WTC11 (cell line): ENCODE measurements around the gene BBS5. TPM values are rescaled to one million over a fixed set of nuclear protein-coding genes. Genes with fewer than 3 reads are reported as not detected.

Experiments used
- ATAC-seq: fragments of 200-7000 bp; cut with Tn5 transposase; 2 replicates; pipeline ENCODE4 v1.10.0; 2021; ENCODE audit warnings: mild to moderate bottlenecking, moderate library complexity
- CTCF ChIA-PET: fragments of 300-600 bp; sonication (Branson Sonifier 250); formaldehyde crosslinking; loops from one replicate; lab custom pipeline; 2021; ENCODE audit warnings: antibody characterized with exemption; lab: Charles Lee
- POLR2A ChIA-PET: fragments of 350-600 bp; sonication (Branson Sonifier 250); formaldehyde crosslinking; loops from one replicate; lab custom pipeline; 2021; ENCODE audit warnings: antibody characterized with exemption; lab: Charles Lee
- DNase-seq: peaks from one replicate; pipeline ENCODE4 v3.0.0; 2021; ENCODE audit warnings: low spot score
- H3K27ac Mint-ChIP-seq: 2 replicates; pipeline ENCODE4 v1.8.0; 2021; ENCODE audit warnings: mixed read lengths
- H3K27me3 Mint-ChIP-seq: 2 replicates; pipeline ENCODE4 v1.8.0; 2021; ENCODE audit warnings: low read depth, mild to moderate bottlenecking, moderate library complexity, mixed read lengths
- H3K36me3 Mint-ChIP-seq: 2 replicates; pipeline ENCODE4 v1.8.0; 2021; ENCODE audit warnings: mixed read lengths
- H3K4me1 Mint-ChIP-seq: 2 replicates; pipeline ENCODE4 v1.8.0; 2022; ENCODE audit warnings: mixed read lengths
- H3K4me3 Mint-ChIP-seq: 2 replicates; pipeline ENCODE4 v1.8.0; 2021; ENCODE audit warnings: mild to moderate bottlenecking, moderate library complexity, mixed read lengths
- H3K9me3 Mint-ChIP-seq: 2 replicates; pipeline ENCODE4 v1.8.0; 2021; ENCODE audit warnings: mixed read lengths
- AR ChIP-seq: fragments of 250-450 bp; sonication (Bioruptor Pico); IDR thresholded peaks from 2 replicates; pipeline ENCODE4 v1.9.0; 2021; ENCODE audit warnings: mild to moderate bottlenecking
- ARID4B ChIP-seq: sonication (generic); formaldehyde crosslinking; IDR thresholded peaks from 2 replicates; pipeline ENCODE4 v1.8.0; 2023; ENCODE audit warnings: missing genetic modification reagents, mild to moderate bottlenecking, borderline replicate concordance
- ESRRA ChIP-seq: sonication (generic); formaldehyde crosslinking; IDR thresholded peaks from 2 replicates; pipeline ENCODE4 v1.8.1; 2022; ENCODE audit warnings: mild to moderate bottlenecking, missing genetic modification reagents, borderline replicate concordance
- GABPB1 ChIP-seq: sonication (generic); formaldehyde crosslinking; IDR thresholded peaks from 2 replicates; pipeline ENCODE4 v1.8.1; 2023; ENCODE audit warnings: mild to moderate bottlenecking, missing genetic modification reagents
- HMGXB4 ChIP-seq: sonication (generic); formaldehyde crosslinking; IDR thresholded peaks from 2 replicates; pipeline ENCODE4 v1.8.1; 2023; ENCODE audit warnings: mild to moderate bottlenecking, moderate library complexity, missing genetic modification reagents
- IRF1 ChIP-seq: sonication (generic); formaldehyde crosslinking; IDR thresholded peaks from 2 replicates; pipeline ENCODE4 v1.8.0; 2023; ENCODE audit warnings: missing genetic modification reagents
- NFATC4 ChIP-seq: fragments of 250-450 bp; sonication (Bioruptor Pico); IDR thresholded peaks from 2 replicates; pipeline ENCODE4 v1.9.0; 2021; ENCODE audit warnings: mild to moderate bottlenecking
- NR1H2 ChIP-seq: sonication (generic); formaldehyde crosslinking; IDR thresholded peaks from 2 replicates; pipeline ENCODE4 v1.9.0; 2021; ENCODE audit warnings: mild to moderate bottlenecking, moderate library complexity, missing genetic modification reagents
- NR2C2 ChIP-seq: sonication (generic); formaldehyde crosslinking; IDR thresholded peaks from 2 replicates; pipeline ENCODE4 v1.8.0; 2022; ENCODE audit warnings: mild to moderate bottlenecking, missing genetic modification reagents
- USF1 ChIP-seq: sonication (generic); formaldehyde crosslinking; IDR thresholded peaks from 2 replicates; pipeline ENCODE4 v1.8.0; 2022; ENCODE audit warnings: mild to moderate bottlenecking, missing genetic modification reagents
- ZNF416 ChIP-seq: fragments of 250-450 bp; sonication (Bioruptor Pico); IDR thresholded peaks from 2 replicates; pipeline ENCODE4 v1.9.0; 2021; ENCODE audit warnings: mild to moderate bottlenecking, inconsistent platforms
- ZNF425 ChIP-seq: fragments of 250-450 bp; sonication (Bioruptor Pico); conservative IDR thresholded peaks from 2 replicates; pipeline ENCODE4 v1.9.0; 2021; ENCODE audit warnings: mild to moderate bottlenecking
- ZNF532 ChIP-seq: fragments of 250-450 bp; sonication (Bioruptor Pico); IDR thresholded peaks from 2 replicates; pipeline ENCODE4 v1.9.0; 2021; ENCODE audit warnings: mild to moderate bottlenecking, borderline replicate concordance
- total RNA-seq: library from RNA; stranded (reverse); gene quantifications from 3 replicates; pipeline ENCODE4 v1.2.3, GENCODE V29; 2021

Gene BBS5
- total RNA-seq, 1 experiment from 2014 or later: 0.90 TPM

GRCh38 chr2:169510496-169510895, 31.2 kb downstream of the BBS5 start:
- POLR2A ChIA-PET: no interaction called here
- Mint-ChIP-seq H3K36me3 (peaks cover 4% of the 10 kb centered on the region; the same call in 1 of the 2 replicates), H3K4me1 (peaks cover 9% of the 10 kb centered on the region), H3K4me3 (no peak overlapping the region), H3K9me3 (peaks cover 4% of the 10 kb centered on the region; the same call in 1 of the 2 replicates), H3K27ac (no peak overlapping the region), H3K27me3 (no peaks in the 10 kb centered on the region)
- ATAC-seq (no peak), DNase-seq (no peak)
- CTCF ChIA-PET: no interaction called here
- TF ChIP-seq HMGXB4 (CRISPR knock-in tag) (no peak), NFATC4 (CRISPR knock-in tag) (no peak), IRF1 (CRISPR knock-in tag) (no peak), USF1 (CRISPR knock-in tag) (no peak), AR (CRISPR knock-in tag) (no peak)

- ChIA-PET CTCF (no interaction called here), POLR2A (no interaction called here)
- no peak overlapping the region for H3K27ac Mint-ChIP-seq
- H3K9me3 Mint-ChIP-seq: peaks cover 4% of the 10 kb centered on the region; the same call in 1 of the 2 replicates
- peaks cover 4% of the 10 kb centered on the region; the same call in 1 of the 2 replicates for H3K36me3 Mint-ChIP-seq
- ATAC-seq (no peak), DNase-seq (no peak)
- H3K4me1 Mint-ChIP-seq: peaks cover 9% of the 10 kb centered on the region
- H3K4me3 Mint-ChIP-seq: no peak overlapping the region
- peaks cover 3% of the 10 kb centered on the region; the same call in 1 of the 2 replicates for H3K27me3 Mint-ChIP-seq
- TF ChIP-seq ZNF425 (CRISPR knock-in tag) (no peak), ESRRA (CRISPR knock-in tag) (no peak), ZNF416 (CRISPR knock-in tag) (no peak)
These were observed 32.5 kb downstream of the BBS5 start for GRCh38 chr2:169511818-169512217.

- ChIA-PET POLR2A (no interaction called here), CTCF (no interaction called here)
- H3K27ac Mint-ChIP-seq: no peak overlapping the region
- peaks cover 9% of the 10 kb centered on the region for H3K4me1 Mint-ChIP-seq
- H3K27me3 Mint-ChIP-seq: peaks cover 3% of the 10 kb centered on the region; the same call in 1 of the 2 replicates
- ATAC-seq (no peak), DNase-seq (no peak)
- no peaks in the 10 kb centered on the region for H3K36me3 Mint-ChIP-seq
- H3K4me3 Mint-ChIP-seq: no peak overlapping the region
- H3K9me3 Mint-ChIP-seq: no peaks in the 10 kb centered on the region
- no peak for TF ChIP-seq ZNF532 (CRISPR knock-in tag)
- TF ChIP-seq NR1H2 (CRISPR knock-in tag): no peak
- no peak for TF ChIP-seq ARID4B
- TF ChIP-seq NR2C2 (CRISPR knock-in tag): no peak
- TF ChIP-seq GABPB1 (CRISPR knock-in tag): no peak
These were observed 33.2 kb downstream of the BBS5 start for GRCh38 chr2:169512525-169512924.
